Heart right ventricle (tissue), 16 donors: ENCODE results near the gene OLA1. TPM values are rescaled to one million over a fixed set of nuclear protein-coding genes. Genes with fewer than 3 reads are reported as not detected.

ENCODE experiments used
- ATAC-seq, 8 donors: fragments of 200-7000 bp; cut with Tn5 transposase; one replicate each; pipeline ENCODE4 v1.9.1; 2020; ENCODE audit warnings: mild to moderate bottlenecking in 8 of 8, moderate library complexity in 8 of 8, moderate number of reproducible peaks in 1 of 8
- DNase-seq, 2 donors: peaks; one replicate each; pipeline ENCODE4 v3.0.0-alpha.2; 2020
- H3K27ac ChIP-seq, 10 donors: fragments of 200-600 bp; sonication (generic) in 2 of 10; one replicate each; pipeline versions ENCODE4 v1.5.0 to v1.8.0; 2020 to 2022; ENCODE audit warnings: mild to moderate bottlenecking in 3 of 10
- H3K27me3 ChIP-seq, 7 donors: fragments of 200-600 bp; one replicate each; pipeline ENCODE4 v1.8.0; 2021 to 2022; ENCODE audit warnings: mild to moderate bottlenecking in 2 of 7
- H3K36me3 ChIP-seq, 9 donors: fragments of 200-600 bp; sonication (generic) in 1 of 9; one replicate each; pipeline versions ENCODE4 v1.5.0 to v1.8.0; 2020 to 2022; ENCODE audit warnings: mild to moderate bottlenecking in 2 of 9
- H3K4me1 ChIP-seq, 9 donors: fragments of 200-600 bp; sonication (generic) in 1 of 9; one replicate each; pipeline versions ENCODE4 v1.5.0 to v1.8.0; 2020 to 2022; ENCODE audit warnings: mild to moderate bottlenecking in 4 of 9
- H3K4me3 ChIP-seq, 10 donors: fragments of 200-600 bp; sonication (generic) in 2 of 10; one replicate each; pipeline versions ENCODE4 v1.5.0 to v1.8.0; 2020 to 2022; ENCODE audit warnings: mild to moderate bottlenecking in 7 of 10, moderate library complexity in 2 of 10
- H3K9me3 ChIP-seq, 11 donors: fragments of 200-600 bp in 10 of 11; sonication (generic) in 2 of 11; one replicate each; pipeline versions ENCODE4 v1.5.0 to v1.8.0; 2013 to 2022; ENCODE audit warnings: mild to moderate bottlenecking in 2 of 11, control low read depth in 1 of 11, moderate library complexity in 1 of 11
- WGBS, 2 donors: extraction: QIAGEN DNeasy Blood & Tissue Kit; methylation state at CpG; one replicate each; pipeline ENCODE4 v1.1.7; 2013; ENCODE audit warnings: inconsistent platforms in 1 of 2; 5-methylcytosine and 5-hydroxymethylcytosine counted together
- intact Hi-C, 10 donors: fragments of 100-400 bp; cut with DNase I; formaldehyde crosslinking; loops; one replicate each; pipeline versions ENCODE4 v1.11.1 to v1.14.2; 2022
- polyA plus RNA-seq, 2 donors: library from polyadenylated mRNA; stranded (reverse); fragments of 200-250 nt; gene quantifications; one replicate each; pipeline ENCODE4 v1.2.3, GENCODE V29; 2013
- total RNA-seq, 10 donors: library from RNA; stranded (reverse); fragmentation: NEBNext Ultra II Directional in 3 of 10; extraction: Animal tissue kit (Norgen Biotek cat#: 25700) in 3 of 10; gene quantifications; one replicate each; pipeline versions ENCODE4 v1.2.1 to v1.2.4, GENCODE V29; 2021 to 2023
- TF ChIP-seq, protein P1 (sequence below), 9 donors: fragments of 200-600 bp; sonication (generic) in 2 of 9; IDR thresholded peaks; one replicate each; pipeline versions ENCODE4 v1.5.0 to v1.8.0; 2021 to 2022; ENCODE audit warnings: antibody characterized with exemption in 9 of 9, mild to moderate bottlenecking in 5 of 9, moderate library complexity in 1 of 9
- donor health status: Arrhythmogenic right ventricular cardiomyopathy.
- donor health status: ischemic (EF 13 %, LVEDD 7.1; RV severe dilation, severe dysfunction).
- donor health status: healthy with polysubstance abuse.
- donor health status: DM: no; HTN: yes; CAD: no.
- donor health status: DM: no; HTN: no; CAD: no.
- donor health status: ischemic (EF 25% LVEDD 6.9; RV normal size, moderate dysfunction).
- donor health status: ischemic (EF 25% LVEDD 5.7; RV mildly dilated, moderate dysfunction).
- donor health status: healthy.
- donor health status: DM: yes; HTN: yes; CAD: no.
- donor health status: Ischemic cardiomyopathy.
- donor health status: ischemic (EF 35%, LVEDD 5.7; RV mildly dilated, moderate dysfunction).
- donor health status: nonischemic (EF 11% LVEDD 7.7; RV severe dilation, severe dysfunction).
- donor health status: DM: yes; HTN: yes; CAD: no.
- donor health status: PGD.
- donor health status: ischemic (EF 29% LVEDD 5.4; RV normal size, mild dysfunction).
- donor health status: nonischemic (EF 23%, LVEDD 6.1; RV moderate dilation, normal function).

The OLA1 gene
- total and polyA plus RNA-seq, 12 donors = 23.7 to 85.2 (median 73.3) TPM

DNA sequence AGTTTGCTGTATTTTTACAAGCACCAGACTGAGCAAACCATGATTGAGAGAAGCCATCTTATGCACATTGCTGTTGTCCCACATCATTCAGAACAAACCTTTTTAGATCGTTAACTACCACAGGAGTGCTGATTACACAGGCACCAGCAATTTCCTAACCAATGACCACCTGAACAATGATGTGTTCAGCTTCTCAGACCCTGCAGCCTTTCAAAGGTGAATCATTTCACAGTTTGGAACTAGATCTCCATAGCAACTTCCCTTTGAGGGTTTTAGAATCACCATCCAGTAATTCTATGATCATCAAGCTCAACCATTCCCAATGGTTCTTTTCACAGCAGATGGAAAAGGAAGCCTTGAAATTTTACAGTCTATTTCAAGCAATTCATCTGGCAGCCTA, 71.4 kb downstream of the OLA1 start:
- 94 to 95% methylated on average over 1 of the region's 1 CpG for WGBS, 2 donors

DNA sequence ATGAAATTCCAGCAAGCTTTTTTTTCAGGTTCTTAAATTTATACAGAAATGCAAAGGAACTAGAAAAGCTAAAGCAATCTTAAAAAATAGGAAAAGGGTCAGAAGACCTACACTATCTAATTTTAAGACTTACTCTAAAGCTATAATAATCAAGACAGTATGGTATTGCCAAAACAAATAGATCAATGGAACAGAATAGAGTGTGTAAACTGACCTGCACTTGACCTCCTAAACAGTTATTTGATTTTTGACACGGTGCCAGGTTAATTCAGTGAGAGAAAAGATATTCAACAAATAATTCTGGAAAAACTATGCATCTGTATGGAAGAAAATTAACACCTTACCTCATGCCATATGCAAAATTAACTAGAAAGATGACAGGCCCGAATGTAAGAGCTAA, 73.6 kb downstream of the OLA1 start:
- Histone ChIP-seq H3K4me3 (no peak overlapping the region), H3K9me3 (peaks cover 0 to 61% (median 15%) of the 10 kb centered on the region in 11 donors), H3K4me1 (peaks cover 0 to 11% (median 0%) of the 10 kb centered on the region in 9 donors), H3K27me3 (no peaks in the 10 kb centered on the region), H3K27ac (no peak overlapping the region), H3K36me3 (no peaks in the 10 kb centered on the region)
- intact Hi-C loops = no loop called here
- TF ChIP-seq, protein P1, sequence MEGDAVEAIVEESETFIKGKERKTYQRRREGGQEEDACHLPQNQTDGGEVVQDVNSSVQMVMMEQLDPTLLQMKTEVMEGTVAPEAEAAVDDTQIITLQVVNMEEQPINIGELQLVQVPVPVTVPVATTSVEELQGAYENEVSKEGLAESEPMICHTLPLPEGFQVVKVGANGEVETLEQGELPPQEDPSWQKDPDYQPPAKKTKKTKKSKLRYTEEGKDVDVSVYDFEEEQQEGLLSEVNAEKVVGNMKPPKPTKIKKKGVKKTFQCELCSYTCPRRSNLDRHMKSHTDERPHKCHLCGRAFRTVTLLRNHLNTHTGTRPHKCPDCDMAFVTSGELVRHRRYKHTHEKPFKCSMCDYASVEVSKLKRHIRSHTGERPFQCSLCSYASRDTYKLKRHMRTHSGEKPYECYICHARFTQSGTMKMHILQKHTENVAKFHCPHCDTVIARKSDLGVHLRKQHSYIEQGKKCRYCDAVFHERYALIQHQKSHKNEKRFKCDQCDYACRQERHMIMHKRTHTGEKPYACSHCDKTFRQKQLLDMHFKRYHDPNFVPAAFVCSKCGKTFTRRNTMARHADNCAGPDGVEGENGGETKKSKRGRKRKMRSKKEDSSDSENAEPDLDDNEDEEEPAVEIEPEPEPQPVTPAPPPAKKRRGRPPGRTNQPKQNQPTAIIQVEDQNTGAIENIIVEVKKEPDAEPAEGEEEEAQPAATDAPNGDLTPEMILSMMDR (IDR thresholded peaks at IDR 0.05) = no peak
- 92 to 94% methylated on average over 2 of the region's 2 CpGs for WGBS, 2 donors
- DNase-seq (no peak), ATAC-seq (no peak)

More for the DNA sequence above, 71.4 kb downstream of the OLA1 start:
- H3K4me3 ChIP-seq = no peak overlapping the region
- ATAC-seq = no peak
- DNase-seq = no peak
- no peak overlapping the region for H3K27ac ChIP-seq
- H3K4me1 ChIP-seq = peaks cover 0 to 11% (median 0%) of the 10 kb centered on the region in 9 donors
- intact Hi-C loops = no loop called here
- no peaks in the 10 kb centered on the region for H3K27me3 ChIP-seq
- TF ChIP-seq, protein P1 (IDR thresholded peaks at IDR 0.05) = no peak
- H3K36me3 ChIP-seq = no peaks in the 10 kb centered on the region
- H3K9me3 ChIP-seq = peaks cover 0 to 40% (median 10%) of the 10 kb centered on the region in 11 donors

DNA sequence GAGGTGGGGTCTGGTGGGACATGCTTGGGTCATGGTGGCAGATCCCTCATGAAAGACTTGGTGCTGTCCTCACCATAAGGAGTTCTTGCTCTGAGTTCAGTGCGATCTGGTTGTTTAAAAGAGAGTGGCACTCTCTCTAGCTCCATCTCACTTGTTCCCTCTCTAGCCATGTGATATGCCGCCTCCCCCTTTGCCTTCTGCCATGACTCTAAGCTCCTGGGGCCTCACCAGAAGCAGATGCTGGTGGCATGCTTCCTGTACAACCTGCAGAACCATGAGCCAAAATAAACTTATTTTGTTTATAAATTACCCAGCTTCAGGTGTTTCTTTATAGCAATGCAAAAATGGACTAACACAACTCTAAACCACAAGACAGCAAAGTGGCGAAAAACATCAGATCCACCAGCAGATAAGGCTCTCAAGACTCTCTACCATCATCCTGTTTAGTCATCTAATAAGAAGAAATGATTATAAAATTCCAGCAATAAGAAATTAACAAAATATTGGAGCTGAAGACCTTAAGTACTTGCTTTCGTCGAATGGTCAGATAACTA, 75.5 kb downstream of the OLA1 start:
- DNase-seq = no peak
- peaks cover 0 to 10% (median 0%) of the 10 kb centered on the region in 9 donors for H3K36me3 ChIP-seq
- TF ChIP-seq, protein P1 (IDR thresholded peaks at IDR 0.05) = no peak
- H3K27ac ChIP-seq = no peak overlapping the region
- peaks cover 0 to 11% (median 0%) of the 10 kb centered on the region in 9 donors for H3K4me1 ChIP-seq
- no peaks in the 10 kb centered on the region for H3K27me3 ChIP-seq
- ATAC-seq = no peak
- H3K4me3 ChIP-seq = no peak overlapping the region
- peaks cover 0 to 79% (median 28%) of the 10 kb centered on the region in 11 donors for H3K9me3 ChIP-seq
- 96% methylated on average over 5 of the region's 5 CpGs for WGBS, 2 donors
- intact Hi-C loops = no loop called here

DNA sequence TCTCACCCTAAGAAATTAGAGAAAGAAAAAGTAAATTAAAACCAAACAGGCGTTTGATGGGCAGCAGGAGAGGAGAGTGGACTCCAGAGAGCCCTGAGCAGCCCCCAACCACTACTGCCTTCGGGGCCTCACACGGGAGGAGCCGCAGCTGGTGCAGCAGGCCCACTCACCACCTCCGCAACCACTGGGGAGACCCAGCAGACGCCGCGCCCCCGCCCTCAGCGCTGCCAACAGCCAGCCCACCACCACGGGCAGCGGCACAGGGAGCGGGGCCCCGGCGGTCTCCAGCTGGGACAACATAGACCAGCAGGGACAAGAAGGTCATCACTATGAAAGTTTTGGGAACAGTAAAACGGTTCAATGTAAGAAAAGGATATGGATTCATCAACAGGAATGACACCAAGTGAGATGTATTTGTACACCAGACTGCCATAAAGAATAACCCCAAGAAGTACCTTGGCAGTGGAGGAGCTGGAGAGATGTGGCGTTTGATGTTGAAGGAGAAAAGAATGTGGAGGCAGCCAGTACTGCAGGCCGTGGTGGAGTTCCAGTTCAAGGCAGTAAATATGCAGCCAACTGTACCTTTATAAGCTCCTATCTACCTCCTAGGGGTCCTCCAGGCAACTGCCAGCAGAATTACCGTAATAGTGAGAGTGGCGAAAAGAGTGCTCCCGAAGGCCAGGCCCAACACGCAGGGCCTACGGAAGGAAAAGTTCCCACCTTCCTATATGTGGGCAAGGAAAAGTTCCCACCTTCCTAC, 76.5 kb downstream of the OLA1 start:
- Histone ChIP-seq H3K27ac (no peak overlapping the region), H3K9me3 (peaks cover 0 to 89% (median 28%) of the 10 kb centered on the region in 11 donors), H3K27me3 (no peaks in the 10 kb centered on the region), H3K4me1 (peaks cover 0 to 5% (median 0%) of the 10 kb centered on the region in 9 donors), H3K4me3 (no peak overlapping the region), H3K36me3 (peaks cover 0 to 10% (median 0%) of the 10 kb centered on the region in 9 donors)
- no peak for ATAC-seq
- intact Hi-C loops = no loop called here
- no peak for DNase-seq
- 96% methylated on average over 23 of the region's 23 CpGs for WGBS, 2 donors
- TF ChIP-seq, protein P1 (IDR thresholded peaks at IDR 0.05) = no peak
